Limb (tissue), 2 donors: Measurements from ENCODE around the gene HPN.
"Not testable (repeated sequence)": the region's sequence is repeated elsewhere in the genome, so short reads cannot be mapped to it uniquely, and the experiment has no call there.

ENCODE experiments used
- DNase-seq, 2 donors: peaks; one replicate each; pipeline ENCODE4 v3.0.0-alpha.2; 2016; ENCODE audit errors: extremely low spot score in 2 of 2

The HPN gene

DNA sequence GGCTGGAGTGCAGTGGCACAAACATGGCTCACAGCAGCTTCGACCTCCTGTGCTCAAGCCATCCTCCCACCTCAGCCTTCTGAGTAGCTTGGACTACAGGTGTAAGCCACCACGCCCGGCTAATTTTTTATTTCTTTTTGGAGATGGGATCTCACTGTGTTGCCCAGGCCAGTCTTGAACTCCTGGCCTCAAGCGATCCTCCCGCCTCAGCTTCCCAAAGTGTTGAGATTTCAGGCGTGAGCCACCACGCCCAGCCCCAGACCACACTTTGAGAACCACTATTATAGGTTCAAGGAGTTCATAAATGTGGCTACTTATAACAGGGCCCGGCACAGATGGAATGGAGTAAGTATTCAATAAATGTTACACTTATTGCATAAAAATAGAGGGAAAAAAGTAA is 14.5 kb upstream of the HPN start:
- no peak for DNase-seq

DNA sequence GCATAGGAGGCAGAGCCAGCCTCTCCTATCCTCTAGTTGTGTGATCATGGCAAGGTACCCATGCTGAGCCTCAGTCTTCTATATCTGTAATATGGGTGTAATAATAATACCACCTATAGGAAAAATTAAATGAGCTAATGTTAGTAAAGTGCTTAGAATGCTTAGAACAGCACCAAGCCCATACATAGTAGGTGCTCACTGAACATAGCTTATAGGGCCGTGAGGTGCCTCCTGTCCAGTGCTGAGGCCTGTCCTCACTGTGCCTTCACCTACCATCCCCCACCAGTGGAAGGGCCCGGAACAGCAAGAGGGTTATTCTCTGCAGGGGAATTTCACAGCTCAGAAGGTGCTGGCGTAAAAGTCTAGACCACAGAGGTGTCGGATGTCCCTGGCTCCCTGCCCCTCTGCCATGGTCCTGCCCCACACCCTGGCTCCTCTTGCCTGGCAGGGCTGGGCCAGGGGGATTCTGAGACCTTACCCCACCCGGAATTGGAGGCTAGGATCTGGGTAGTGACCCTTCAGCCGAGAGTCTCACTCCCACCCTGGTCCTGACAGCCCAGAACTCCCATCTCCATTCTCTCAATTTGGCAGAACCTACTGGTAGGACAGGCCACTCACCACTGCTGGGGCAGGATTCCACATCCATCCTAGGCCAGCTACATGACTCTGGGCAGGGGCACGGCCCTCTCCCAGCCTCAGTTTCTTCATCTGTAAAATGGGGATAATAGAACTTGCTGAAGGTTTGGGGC is 13.5 kb upstream of the HPN start:
- no peak for DNase-seq

DNA sequence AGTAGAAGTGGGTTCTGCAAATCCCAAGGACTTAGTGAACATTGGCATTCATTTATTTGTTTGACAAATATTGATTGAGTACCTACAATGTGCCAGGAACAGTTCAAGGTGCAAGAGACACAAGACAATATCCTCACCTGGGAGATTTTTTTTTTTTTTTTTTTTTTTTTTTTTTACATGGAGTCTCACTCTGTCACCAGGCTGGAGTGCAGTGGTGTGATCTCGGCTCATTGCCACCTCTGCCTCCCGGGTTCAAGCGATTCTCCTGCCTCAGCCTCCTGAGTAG is 13.0 kb upstream of the HPN start:
- not testable (repeated sequence) for DNase-seq

DNA sequence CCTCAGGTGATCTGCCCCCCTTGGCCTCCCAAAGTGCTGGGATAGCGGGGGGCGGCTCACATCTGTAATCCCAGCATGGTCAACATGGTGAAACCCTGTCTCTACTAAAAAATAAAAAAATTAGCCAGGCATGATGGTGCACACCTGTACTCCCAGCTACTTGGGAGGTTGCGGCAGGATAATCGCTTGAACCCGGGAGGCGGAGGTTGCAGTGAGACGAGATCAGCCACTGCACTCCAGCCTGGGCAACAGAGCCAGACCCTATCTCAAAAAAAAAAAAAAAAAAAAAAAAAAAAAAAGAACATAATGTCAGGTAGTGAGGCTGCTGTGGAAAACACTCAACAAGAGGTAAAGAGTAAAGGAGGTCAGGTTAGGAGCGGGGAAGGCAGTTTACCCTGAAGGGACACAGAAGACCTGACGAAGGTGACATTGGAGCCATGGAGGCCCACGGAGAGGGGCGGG is 12.2 kb upstream of the HPN start:
- DNase-seq: not testable (repeated sequence)

DNA sequence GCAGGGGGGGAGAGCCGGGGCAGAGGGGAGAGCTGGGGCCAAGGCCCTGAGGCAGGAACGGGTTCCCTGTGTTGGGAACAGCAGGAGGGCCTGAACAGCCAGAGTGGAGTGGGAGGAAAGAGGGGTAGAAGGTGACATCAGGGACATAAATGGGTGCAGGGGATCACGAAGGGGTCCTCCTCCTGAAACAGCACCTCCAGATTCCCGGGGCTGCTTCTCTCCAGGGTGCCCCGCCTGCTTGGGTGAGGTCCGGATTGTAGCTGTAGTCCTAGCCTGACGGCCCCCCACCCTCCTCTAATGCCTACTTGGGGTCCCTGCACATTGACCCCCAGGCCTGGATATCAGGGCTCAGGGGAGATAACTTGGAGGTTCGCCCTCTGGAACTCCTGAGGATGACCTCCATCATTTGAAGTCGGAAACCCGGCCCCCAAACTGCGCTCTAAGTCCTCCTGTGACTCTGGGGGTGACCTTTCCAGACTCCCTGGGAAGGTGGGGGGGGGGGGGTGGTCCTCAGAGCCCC is 11.7 kb upstream of the HPN start:
- DNase-seq: no peak

DNA sequence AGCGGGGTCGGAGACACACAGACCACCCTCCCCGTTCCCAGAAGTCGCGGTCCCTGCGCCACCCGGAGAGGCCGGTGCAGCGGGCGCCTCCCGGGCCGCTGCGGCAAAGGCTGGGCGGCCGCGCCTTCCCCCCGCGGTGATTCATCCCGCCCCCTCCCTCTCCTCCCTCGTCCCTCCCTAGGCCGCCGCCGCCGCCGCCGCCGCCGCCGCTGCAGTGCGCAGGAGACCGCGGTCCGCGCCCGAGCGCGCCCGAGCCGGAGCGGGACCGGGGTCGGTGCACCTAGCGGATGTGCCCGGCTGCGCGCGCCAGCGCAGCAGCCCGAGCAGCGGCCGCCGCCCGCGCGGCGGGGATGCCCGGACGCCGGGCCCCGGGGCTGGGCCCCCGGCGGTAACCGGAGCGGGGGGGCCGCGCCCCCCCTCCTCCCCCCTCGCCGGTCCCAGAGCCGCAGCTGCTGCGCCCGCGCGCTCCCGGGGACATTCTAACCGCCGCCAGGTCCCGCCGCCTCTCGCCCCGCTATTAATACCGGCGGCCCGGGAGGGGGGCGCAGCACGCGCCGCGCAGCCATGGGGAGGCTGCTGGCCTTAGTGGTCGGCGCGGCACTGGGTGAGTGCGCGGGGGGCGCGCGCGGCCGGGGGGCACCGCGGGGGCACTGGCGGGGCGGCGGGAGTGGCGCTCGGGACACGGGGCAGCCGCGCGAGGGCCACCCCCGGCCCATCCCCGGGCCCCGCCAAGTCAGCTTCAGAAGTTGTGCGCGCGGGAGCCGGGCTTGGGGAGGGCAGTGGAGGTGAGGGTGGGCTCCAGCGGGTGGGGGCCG is 11.1 kb upstream of the HPN start, which contains the start of gene SCN1B:
SCN1B (plus strand) TSS at position 214 of the 815 bp plus-strand sequence; CDS start at position 565, 351 bp downstream.
- peak in 1 of 2 donors; percentile 77 for DNase-seq

DNA sequence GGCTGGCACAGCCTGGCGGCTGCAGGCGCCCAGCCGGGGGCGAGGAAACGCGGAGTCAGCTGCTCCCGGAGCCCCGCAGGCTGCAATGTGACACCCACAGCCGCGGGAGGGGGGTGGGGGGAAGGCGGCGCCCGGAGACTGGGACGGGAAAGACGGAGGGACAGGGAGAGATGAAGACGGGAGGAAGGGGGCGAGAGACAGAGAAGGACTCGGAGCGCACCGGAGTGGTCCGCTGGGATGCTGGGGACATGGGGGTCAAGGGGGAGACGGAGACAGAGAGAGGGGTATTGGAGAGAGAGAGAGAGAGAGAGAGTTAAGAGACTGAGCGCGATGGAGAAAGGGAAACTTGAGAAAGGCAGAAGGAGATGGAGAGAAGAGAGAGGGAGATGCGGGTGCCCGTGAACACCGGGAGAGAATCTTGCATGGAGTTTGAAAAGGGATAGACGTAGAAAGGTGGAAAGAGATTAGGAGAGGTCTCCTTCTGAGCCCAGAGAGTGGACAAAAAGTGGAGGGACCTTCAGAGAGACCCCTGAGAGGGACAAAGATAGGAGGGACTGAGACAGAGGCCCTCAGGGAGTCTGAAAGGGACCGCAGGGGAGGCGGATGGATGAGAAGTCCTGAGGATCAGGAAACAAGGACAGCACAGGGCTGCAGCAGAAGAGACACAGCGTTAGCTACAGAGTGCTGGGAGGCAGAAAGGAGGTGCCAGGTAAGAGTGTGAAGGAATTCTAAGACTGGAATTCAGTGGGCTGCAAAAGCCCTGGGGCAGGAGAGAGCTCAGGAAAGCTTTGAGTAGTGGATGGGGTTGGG is 10.2 kb upstream of the HPN start:
- DNase-seq: peak in 1 of 2 donors; percentile 68

DNA sequence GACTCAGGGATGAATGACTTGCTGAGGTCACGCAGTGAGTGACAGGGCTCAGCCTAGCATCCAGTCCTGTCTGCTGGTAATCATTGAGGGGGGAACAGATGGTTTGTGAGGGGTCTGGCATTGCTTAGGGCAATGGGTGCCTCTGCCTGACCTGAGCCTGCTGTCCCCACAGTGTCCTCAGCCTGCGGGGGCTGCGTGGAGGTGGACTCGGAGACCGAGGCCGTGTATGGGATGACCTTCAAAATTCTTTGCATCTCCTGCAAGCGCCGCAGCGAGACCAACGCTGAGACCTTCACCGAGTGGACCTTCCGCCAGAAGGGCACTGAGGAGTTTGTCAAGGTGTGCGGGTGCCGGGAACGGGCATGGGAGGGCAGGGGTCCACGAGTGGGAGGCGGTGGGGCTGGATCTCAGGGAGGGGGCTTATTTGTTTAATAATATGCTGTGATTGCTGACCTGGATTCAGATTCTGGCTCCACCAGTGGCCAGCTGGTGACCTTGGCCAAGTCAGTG is 9.1 kb upstream of the HPN start:
- no peak for DNase-seq

DNA sequence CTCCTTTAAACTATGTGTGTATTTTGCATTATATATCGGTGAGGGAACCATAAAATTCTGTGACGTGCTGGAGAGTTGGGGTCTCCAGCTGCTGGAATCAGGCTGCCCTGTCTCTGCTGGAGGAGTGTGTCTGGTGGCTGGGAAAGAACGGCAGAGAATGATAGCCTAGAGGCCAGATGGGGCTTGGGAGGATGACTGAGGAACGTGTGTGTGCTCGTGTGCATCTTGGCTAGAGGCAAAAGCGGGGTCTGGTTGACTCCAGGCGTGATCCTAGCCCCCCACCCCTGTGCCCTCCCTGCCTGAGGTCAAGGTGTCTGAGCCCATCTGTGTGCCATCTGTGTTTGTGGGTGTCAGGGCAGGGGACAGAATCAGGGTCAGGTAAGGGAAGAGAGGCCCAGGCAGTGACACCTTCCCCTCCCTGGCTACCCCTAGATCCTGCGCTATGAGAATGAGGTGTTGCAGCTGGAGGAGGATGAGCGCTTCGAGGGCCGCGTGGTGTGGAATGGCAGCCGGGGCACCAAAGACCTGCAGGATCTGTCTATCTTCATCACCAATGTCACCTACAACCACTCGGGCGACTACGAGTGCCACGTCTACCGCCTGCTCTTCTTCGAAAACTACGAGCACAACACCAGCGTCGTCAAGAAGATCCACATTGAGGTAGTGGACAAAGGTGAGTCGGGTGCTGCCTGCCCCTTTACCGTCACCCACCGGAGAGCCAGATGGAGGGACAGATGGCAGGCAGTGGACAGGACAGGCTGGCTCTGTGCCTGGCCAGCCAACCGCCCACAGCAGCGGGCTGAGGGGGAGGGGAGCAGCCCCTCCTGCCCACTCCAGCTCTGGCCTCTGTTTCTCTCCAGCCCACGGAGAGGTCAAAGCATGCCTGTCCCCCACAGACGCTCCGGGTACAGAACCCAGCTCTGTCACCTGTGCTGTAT is 8.2 kb upstream of the HPN start:
- no peak for DNase-seq

DNA sequence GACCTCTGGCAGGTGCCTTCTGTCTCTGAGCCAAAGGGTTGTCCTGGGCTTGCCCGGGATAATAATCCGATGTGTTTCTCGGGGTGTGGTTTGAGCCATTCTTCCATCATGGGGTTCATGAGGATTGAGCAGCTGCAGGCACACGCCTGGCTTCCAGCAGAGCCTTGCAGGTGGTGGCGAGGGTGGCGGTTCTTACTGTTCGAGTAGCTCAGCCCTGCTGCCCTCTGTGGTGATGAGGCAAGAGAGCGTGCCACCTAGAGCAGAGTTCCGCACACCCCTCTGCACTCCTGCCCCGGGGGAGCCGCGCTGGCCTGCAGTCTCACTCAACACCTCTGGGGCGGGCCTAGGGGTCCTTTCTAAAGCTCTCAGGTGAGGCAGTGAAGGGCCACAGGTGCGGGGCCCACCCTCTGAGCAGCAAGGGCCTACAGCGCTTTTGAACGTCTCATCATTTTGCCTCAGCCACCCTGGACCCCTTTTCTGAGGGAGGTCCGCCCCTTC is 7.5 kb upstream of the HPN start:
- no peak for DNase-seq

DNA sequence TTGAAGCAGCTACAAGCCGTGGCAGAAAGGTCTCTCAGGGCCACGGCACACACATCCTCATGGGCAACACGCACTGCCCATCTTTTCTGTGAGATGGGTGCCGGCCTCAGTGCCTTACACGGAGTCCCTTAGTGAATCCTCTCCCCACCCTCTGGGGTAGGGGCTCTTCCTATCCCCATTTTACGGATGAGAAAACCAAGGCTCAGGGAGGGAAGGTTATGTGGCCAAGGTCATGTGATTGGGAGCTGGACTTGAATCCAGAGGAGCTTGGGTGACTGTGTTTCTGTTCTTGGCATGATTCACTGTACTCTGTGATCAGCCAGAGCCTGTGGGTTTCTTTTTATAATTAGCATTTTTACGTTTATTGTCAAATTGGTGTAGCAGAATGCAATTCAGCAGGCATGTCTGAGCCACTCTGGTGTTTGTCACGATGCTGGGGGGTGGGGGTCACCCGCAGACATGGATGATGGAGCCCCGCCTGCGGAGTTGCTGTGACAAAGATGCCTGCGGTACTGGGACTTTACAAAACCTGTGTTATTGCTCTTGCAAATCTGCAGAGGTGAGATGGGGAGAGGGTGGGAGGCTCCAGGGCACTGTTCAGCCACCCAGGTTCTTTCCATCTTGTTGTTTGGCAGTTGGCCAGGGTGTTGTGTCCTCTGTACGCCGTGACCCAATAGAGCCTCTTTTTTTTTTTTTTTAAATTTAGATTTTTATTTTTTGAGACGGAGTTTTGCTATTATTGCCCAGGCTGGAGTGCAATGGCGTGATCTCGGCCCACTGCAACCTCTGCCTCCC is 6.7 kb upstream of the HPN start:
- no peak for DNase-seq

DNA sequence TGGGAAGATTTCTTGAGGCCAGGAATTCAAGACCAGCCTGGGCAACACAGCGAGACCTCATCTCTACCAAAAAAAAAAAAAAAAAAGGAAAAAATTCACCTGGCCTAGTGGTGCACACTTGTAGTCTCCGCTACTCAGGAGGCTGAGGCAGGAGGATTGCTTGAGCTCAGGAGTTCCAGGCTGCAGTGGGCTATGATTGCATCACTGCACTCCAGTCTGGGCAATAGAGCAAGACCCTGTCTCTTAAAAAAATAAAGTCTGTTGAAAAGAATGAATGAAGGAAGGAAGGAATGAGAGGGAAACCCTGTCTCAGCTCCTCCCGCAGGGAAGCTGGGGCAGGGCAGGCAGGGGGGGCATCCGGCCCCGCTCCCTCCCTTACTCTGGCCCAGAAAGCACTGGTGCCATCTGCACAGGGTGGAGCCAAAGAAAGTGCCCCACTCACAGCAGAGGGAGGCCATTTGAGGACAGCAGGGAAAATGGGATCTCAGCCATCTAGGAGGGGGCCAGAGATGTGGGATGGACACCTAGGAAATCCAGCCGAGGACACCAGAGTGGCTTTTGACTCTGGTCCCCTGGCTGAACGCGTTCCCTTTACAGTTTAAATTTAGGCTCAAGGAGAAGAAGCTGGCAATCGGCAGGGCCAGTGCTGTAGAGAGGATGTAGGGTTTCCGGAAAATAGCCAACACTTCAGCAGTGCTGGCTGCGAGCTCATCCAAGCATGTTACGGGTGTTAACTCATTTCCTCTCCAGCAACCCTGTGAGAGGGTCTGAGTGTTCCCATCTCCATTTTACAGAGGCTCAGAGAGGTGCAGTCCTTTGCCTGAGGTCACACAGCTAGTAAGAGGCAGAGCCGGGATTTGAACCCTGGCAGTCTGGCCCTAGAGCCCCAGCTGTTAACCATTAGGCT is 3.6 kb upstream of the HPN start:
- DNase-seq: no peak

DNA sequence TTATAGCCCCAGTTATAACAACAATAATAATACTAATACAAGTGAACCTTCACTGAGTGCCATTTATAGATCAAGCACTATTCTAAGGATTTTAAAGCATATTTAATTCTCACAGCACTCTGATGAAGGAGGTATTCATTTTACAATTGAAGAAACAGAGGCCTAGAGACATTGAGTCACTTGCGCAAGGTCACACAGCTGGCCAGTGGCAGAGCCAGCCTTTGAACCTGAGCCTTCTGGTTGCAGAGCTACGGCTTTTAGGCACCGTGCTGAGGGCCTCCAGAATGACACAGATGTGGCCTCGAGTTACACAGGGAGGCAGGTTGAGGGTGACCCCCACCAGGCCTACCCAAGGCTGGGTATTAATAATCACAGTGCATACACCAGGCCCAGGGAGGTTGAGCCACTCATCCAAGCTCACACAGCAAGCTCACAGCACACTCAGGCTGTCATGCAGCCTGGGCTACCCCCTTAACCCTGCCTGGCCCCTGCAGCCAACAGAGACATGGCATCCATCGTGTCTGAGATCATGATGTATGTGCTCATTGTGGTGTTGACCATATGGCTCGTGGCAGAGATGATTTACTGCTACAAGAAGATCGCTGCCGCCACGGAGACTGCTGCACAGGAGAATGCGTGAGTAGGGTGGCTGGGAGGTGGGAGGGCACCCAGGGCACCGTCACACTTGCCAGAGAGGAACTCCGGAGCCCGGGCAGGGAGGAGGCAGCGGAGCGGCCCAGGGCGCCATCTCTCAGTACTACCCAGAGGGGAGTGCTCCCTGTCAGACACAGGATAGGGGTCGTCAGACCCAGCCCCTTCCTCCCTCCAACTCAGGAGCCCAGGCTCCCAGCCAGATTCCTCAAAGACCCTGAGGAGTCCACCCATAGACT is 2.7 kb upstream of the HPN start:
- DNase-seq: no peak

DNA sequence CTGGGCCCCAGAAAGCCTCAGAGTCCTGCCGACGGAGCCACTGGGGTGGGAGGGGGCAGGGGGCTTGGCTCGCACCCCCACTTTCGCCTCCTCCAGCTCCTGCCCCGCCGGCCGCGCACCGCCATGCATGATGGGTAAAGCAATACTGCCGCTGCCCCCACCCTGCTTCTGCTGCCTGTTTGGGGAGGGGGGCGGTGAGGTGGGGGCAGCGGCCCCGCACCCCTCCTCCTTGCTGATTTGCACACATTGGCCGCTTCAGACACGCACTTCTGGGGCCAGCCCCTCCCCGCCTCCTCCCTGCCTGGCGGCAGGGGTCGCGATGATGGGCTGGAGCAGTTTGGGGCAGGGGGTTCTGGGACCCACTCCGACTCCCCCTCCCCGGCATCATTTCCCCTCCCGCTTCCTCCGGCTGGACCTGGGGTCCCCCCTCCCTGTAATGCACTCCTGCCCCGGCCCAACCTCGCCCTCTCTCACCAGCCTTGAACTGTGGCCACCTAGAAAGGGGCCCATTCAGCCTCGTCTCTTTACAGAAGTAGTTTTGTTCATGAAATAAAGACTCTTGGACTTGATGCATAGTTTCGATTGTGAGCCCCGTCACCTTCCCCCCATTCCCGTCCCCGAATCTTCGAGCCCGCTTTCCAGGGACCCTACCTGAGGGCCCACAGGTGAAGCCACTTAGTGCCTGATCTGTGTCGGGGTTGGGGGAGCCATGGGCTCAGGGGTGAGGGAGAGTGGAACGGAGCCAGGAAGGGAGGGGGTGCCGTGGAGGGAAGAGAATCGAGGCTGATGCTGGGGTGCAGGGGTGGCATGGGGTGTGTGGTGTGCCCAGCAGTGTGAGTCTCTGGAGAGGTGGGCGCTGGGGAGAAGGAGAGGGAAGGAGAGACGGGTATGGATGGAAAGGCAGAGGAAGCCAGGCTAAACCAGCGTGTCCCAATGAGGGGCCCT is 1.4 kb upstream of the HPN start:
- peak in 1 of 2 donors; percentile 61 for DNase-seq

DNA sequence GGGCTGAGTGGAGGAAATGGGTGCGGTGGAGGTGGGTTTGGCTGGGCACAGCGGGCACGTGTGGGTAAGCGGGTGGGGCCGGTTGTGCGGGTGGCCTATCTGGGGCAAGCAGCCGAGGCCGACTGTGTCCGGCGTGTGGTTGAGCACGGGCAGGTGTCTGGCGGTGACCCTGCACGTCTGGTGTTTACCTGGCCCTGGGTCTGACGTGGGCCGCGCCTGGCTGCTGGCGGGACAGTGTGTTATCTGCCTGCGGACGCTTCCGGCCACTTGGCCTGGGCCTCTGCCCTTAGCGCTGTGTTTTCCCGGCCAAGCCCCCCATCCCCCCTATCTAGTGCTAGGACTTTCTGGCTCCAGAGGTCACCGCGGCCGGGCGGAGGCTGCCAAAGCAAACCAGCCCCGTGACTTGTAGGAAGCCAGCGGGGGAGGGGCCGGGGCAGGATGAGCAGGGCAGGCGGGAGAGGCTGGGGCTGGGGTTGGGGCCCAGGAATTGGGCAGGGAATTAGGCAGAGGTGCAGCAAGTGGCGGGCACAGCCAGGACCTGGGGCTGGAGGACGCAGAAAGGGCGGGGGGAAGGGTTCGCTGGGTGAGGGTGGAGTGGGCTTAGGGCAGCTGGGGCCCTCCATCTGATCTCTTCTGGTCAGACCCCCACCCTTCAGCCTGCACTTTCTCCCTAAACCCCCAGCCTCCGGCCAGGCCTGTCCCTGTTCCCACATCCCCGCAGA is 534 bp upstream of the HPN start:
- no peak for DNase-seq
